GM12892 (cell line): ENCODE results near the gene NFIC.

Source experiments
- POLR2A ChIP-seq: IDR thresholded peaks from 2 replicates; pipeline ENCODE4 v1.6.1; 2011; ENCODE audit warnings: low read depth, low read length, control low read depth
- POLR2AphosphoS5 ChIP-seq: IDR thresholded peaks from 2 replicates; pipeline ENCODE4 v1.6.1; 2011; ENCODE audit warnings: low read depth, low read length, control low read depth

DNA sequence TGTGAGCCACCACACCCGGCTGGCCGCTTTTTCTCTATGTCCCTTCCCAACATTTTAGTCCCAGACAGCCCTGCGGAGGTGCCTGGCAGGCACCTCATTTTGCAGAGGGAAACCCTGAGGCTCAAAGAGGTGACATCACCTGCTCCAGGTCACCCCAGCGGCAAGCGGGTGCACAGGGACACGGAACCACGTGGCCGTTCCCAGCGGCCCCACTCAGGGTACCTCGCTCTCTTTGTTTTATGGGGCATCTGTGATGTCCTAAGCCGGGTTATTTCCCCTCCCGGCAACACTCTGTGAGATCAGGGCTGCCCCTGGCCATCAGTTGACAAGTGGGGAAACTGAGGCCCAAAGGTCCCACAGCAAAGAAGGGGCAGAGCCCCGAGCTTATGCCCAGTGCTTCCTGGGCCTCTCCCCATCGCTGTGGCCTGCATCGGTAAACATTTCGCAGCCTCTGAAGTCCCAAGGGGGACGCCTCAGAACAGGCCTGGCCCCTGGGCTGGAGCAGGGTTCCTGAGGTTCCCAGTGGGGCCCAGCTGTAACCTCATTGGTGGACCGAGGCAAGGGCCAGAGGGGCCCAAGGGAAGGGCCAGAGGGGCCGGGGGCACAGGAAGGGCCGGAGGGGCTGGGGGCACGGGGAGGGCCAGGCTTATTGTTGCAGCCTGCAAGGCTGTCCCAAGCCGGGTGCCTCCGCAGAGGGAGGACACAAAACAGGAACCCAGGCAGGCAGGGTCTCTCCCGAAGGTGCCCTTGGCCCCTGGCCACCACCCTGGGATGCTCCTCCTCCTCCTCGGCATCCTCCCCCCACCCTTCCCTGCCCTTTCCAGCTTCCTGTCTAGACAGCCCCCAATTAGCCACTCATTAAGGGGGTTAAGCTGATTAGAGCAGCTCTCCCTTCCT lies 75.0 kb downstream of the NFIC start:
- TF ChIP-seq POLR2AphosphoS5 (no peak), POLR2A (no peak)
